Memory B cell (primary cell): ENCODE data around the gene PLK1.

Experiments
- ATAC-seq: fragments of 150-1000 bp; cut with Tn5 transposase; 2 replicates; pipeline ENCODE4 v1.10.0; 2021; ENCODE audit warnings: low read depth, mild to moderate bottlenecking, moderate library complexity
- DNase-seq, 2 donors: peaks; one replicate each; pipeline ENCODE4 v3.0.0; 2022; ENCODE audit warnings: low spot score in 2 of 2
- H3K27ac Mint-ChIP-seq: one replicate; pipeline ENCODE4 v1.8.0; 2022; ENCODE audit warnings: mild to moderate bottlenecking, moderate library complexity, mixed read lengths
- H3K27me3 Mint-ChIP-seq: one replicate; pipeline ENCODE4 v1.8.0; 2022; ENCODE audit warnings: mixed read lengths
- H3K36me3 Mint-ChIP-seq: one replicate; pipeline ENCODE4 v1.8.0; 2022; ENCODE audit warnings: mild to moderate bottlenecking, mixed read lengths
- H3K4me1 Mint-ChIP-seq: one replicate; pipeline ENCODE4 v1.8.0; 2022; ENCODE audit warnings: mixed read lengths
- H3K4me3 Mint-ChIP-seq: one replicate; pipeline ENCODE4 v1.8.0; 2022; ENCODE audit warnings: mild to moderate bottlenecking, moderate library complexity, mixed read lengths
- H3K9me3 Mint-ChIP-seq: one replicate; pipeline ENCODE4 v1.8.0; 2022; ENCODE audit warnings: mixed read lengths

The PLK1 gene

GRCh38 chr16:23668225-23668624 lies 10.5 kb upstream of the PLK1 start:
- Mint-ChIP-seq H3K4me3 (no peak overlapping the region), H3K36me3 (peaks cover 45% of the 10 kb centered on the region), H3K9me3 (no peaks in the 10 kb centered on the region), H3K4me1 (peaks cover 13% of the 10 kb centered on the region), H3K27ac (no peak overlapping the region), H3K27me3 (no peaks in the 10 kb centered on the region)
- ATAC-seq (no peak), DNase-seq (no peak)

GRCh38 chr16:23668873-23669272 lies 9.8 kb upstream of the PLK1 start:
- Mint-ChIP-seq H3K4me3 (no peak overlapping the region), H3K27ac (no peak overlapping the region), H3K4me1 (peaks cover 13% of the 10 kb centered on the region), H3K36me3 (peaks cover 41% of the 10 kb centered on the region), H3K9me3 (no peaks in the 10 kb centered on the region), H3K27me3 (no peaks in the 10 kb centered on the region)
- DNase-seq (no peak), ATAC-seq (no peak)

GRCh38 chr16:23670137-23670776 lies 8.4 kb upstream of the PLK1 start:
- Mint-ChIP-seq H3K36me3 (peaks cover 30% of the 10 kb centered on the region), H3K27ac (no peak overlapping the region)
- peak in 1 of 2 donors; percentile 11 for DNase-seq

GRCh38 chr16:23673971-23674614 lies 4.6 kb upstream of the PLK1 start:
- no peak for DNase-seq
- Mint-ChIP-seq H3K27ac (no peak overlapping the region), H3K9me3 (no peaks in the 10 kb centered on the region), H3K4me1 (peaks cover 18% of the 10 kb centered on the region), H3K4me3 (no peak overlapping the region), H3K27me3 (no peaks in the 10 kb centered on the region), H3K36me3 (peaks cover 9% of the 10 kb centered on the region)
- no peak for ATAC-seq

More at GRCh38 chr16:23670137-23670776, 8.4 kb upstream of the PLK1 start:
- ATAC-seq: peak; percentile 99
- H3K4me3 Mint-ChIP-seq: peak overlapping the region; percentile 12
- peaks cover 13% of the 10 kb centered on the region for H3K4me1 Mint-ChIP-seq
- H3K27me3 Mint-ChIP-seq: no peaks in the 10 kb centered on the region
- no peaks in the 10 kb centered on the region for H3K9me3 Mint-ChIP-seq

- H3K9me3 Mint-ChIP-seq: no peaks in the 10 kb centered on the region
- DNase-seq (no peak), ATAC-seq (no peak)
- H3K27ac Mint-ChIP-seq: peak overlapping the region; percentile 28
- H3K36me3 Mint-ChIP-seq: no peaks in the 10 kb centered on the region
- peaks cover 12% of the 10 kb centered on the region for H3K4me1 Mint-ChIP-seq
- H3K4me3 Mint-ChIP-seq: no peak overlapping the region
- no peaks in the 10 kb centered on the region for H3K27me3 Mint-ChIP-seq
Observed at GRCh38 chr16:23676924-23677480, 1.7 kb upstream of the PLK1 start.

GRCh38 chr16:23679274-23679985 lies 741 bp downstream of the PLK1 start:
- H3K27me3 Mint-ChIP-seq: no peaks in the 10 kb centered on the region
- H3K9me3 Mint-ChIP-seq: no peaks in the 10 kb centered on the region
- ATAC-seq (peak; percentile 18), DNase-seq (peak in 1 of 2 donors; percentile 9)
- H3K27ac Mint-ChIP-seq: no peak overlapping the region
- H3K4me3 Mint-ChIP-seq: peak overlapping the region; percentile 88
- H3K4me1 Mint-ChIP-seq: peaks cover 12% of the 10 kb centered on the region
- H3K36me3 Mint-ChIP-seq: peaks cover 4% of the 10 kb centered on the region

- peaks cover 4% of the 10 kb centered on the region for H3K36me3 Mint-ChIP-seq
Observed at GRCh38 chr16:23679986-23680336, 1.3 kb downstream of the PLK1 start.

GRCh38 chr16:23682181-23682580 lies 3.5 kb downstream of the PLK1 start:
- Mint-ChIP-seq H3K4me3 (no peak overlapping the region), H3K27ac (no peak overlapping the region), H3K4me1 (peaks cover 12% of the 10 kb centered on the region), H3K36me3 (peaks cover 6% of the 10 kb centered on the region), H3K9me3 (no peaks in the 10 kb centered on the region), H3K27me3 (no peaks in the 10 kb centered on the region)
- ATAC-seq: no peak
- no peak for DNase-seq

More at GRCh38 chr16:23679986-23680336, 1.3 kb downstream of the PLK1 start:
- Mint-ChIP-seq H3K4me3 (no peak overlapping the region), H3K9me3 (no peaks in the 10 kb centered on the region), H3K27ac (no peak overlapping the region), H3K27me3 (no peaks in the 10 kb centered on the region), H3K4me1 (peaks cover 12% of the 10 kb centered on the region)
- no peak for DNase-seq
- ATAC-seq: no peak

GRCh38 chr16:23683487-23683886 lies 4.8 kb downstream of the PLK1 start:
- peaks cover 8% of the 10 kb centered on the region for H3K36me3 Mint-ChIP-seq
- no peak overlapping the region for H3K4me3 Mint-ChIP-seq
- ATAC-seq: no peak
- no peaks in the 10 kb centered on the region for H3K27me3 Mint-ChIP-seq
- H3K27ac Mint-ChIP-seq: no peak overlapping the region
- peaks cover 8% of the 10 kb centered on the region for H3K4me1 Mint-ChIP-seq
- no peaks in the 10 kb centered on the region for H3K9me3 Mint-ChIP-seq
- DNase-seq: no peak

- H3K4me1 Mint-ChIP-seq: no peaks in the 10 kb centered on the region
- no peaks in the 10 kb centered on the region for H3K9me3 Mint-ChIP-seq
- H3K27ac Mint-ChIP-seq: no peak overlapping the region
- peaks cover 18% of the 10 kb centered on the region for H3K36me3 Mint-ChIP-seq
- no peaks in the 10 kb centered on the region for H3K27me3 Mint-ChIP-seq
- no peak for DNase-seq
- no peak overlapping the region for H3K4me3 Mint-ChIP-seq
- ATAC-seq: no peak
Observed at GRCh38 chr16:23687034-23687808, 8.5 kb downstream of the PLK1 start.

GRCh38 chr16:23689442-23690187 lies 10.9 kb downstream of the PLK1 start:
- Mint-ChIP-seq H3K27me3 (no peaks in the 10 kb centered on the region), H3K9me3 (no peaks in the 10 kb centered on the region), H3K36me3 (peaks cover 16% of the 10 kb centered on the region), H3K4me3 (no peak overlapping the region), H3K27ac (no peak overlapping the region), H3K4me1 (peaks cover 2% of the 10 kb centered on the region)
- ATAC-seq (no peak), DNase-seq (no peak)

- no peak overlapping the region for H3K27ac Mint-ChIP-seq
- H3K36me3 Mint-ChIP-seq: peaks cover 14% of the 10 kb centered on the region
- DNase-seq (no peak), ATAC-seq (no peak)
- no peaks in the 10 kb centered on the region for H3K9me3 Mint-ChIP-seq
- no peak overlapping the region for H3K4me3 Mint-ChIP-seq
- peaks cover under 1% of the 10 kb centered on the region for H3K27me3 Mint-ChIP-seq
- peaks cover 5% of the 10 kb centered on the region for H3K4me1 Mint-ChIP-seq
Observed at GRCh38 chr16:23690771-23691482, 12.2 kb downstream of the PLK1 start.
